ENCODE measurements around the gene PSMD6.

Gene PSMD6

DNA sequence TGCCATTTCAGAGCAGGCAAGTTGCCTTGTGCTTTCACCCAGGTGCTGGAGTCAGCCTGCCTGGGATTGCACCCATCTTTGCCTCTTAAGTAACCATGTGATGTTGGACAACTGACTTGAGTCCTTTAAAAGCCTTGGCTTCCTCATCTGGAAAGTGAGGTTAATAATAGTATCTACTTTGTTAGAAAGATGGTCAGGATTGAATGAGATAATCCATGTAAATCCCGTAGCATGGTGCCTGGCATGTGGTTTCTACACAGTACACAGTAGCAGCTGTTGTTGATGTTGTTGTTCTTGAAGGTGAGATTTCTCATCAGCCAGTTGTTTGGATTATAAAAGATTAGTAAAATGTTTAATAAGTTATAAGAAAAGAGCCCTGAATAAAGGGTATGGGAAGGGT is 48.8 kb downstream of the PSMD6 start:
- TF ChIP-seq, protein P1, sequence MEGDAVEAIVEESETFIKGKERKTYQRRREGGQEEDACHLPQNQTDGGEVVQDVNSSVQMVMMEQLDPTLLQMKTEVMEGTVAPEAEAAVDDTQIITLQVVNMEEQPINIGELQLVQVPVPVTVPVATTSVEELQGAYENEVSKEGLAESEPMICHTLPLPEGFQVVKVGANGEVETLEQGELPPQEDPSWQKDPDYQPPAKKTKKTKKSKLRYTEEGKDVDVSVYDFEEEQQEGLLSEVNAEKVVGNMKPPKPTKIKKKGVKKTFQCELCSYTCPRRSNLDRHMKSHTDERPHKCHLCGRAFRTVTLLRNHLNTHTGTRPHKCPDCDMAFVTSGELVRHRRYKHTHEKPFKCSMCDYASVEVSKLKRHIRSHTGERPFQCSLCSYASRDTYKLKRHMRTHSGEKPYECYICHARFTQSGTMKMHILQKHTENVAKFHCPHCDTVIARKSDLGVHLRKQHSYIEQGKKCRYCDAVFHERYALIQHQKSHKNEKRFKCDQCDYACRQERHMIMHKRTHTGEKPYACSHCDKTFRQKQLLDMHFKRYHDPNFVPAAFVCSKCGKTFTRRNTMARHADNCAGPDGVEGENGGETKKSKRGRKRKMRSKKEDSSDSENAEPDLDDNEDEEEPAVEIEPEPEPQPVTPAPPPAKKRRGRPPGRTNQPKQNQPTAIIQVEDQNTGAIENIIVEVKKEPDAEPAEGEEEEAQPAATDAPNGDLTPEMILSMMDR (conservative IDR thresholded peaks at IDR 0.05; ENCODE audit: low read length): no peak
- TF ChIP-seq EZH2phosphoT487 (IDR thresholded peaks at IDR 0.05; ENCODE audit: borderline replicate concordance): no peak
- Histone ChIP-seq H3K4me3 (ENCODE audit: low read length, poor library complexity, severe bottlenecking) (no peak overlapping the region), H3K9ac (ENCODE audit: low read depth, low read length, poor library complexity, severe bottlenecking) (no peak overlapping the region), H3K27me3 (ENCODE audit: insufficient read depth, low read length, poor library complexity, severe bottlenecking) (no peaks in the 10 kb centered on the region), H2AFZ (ENCODE audit: low read length) (no peak overlapping the region), H3K79me2 (ENCODE audit: insufficient read depth, low read length) (peaks cover 92% of the 10 kb centered on the region), H3F3A (ENCODE audit: low read depth) (no peaks in the 10 kb centered on the region), H3K4me1 (ENCODE audit: insufficient read depth, low read length, poor library complexity, severe bottlenecking) (peaks cover 59% of the 10 kb centered on the region), H3K36me3 (ENCODE audit: insufficient read depth, low read length) (peaks cover 11% of the 10 kb centered on the region; the same call in 1 of the 2 replicates), H4K20me1 (ENCODE audit: insufficient read depth, low read length, poor library complexity, severe bottlenecking) (peaks cover 87% of the 10 kb centered on the region), H3K9me3 (ENCODE audit: insufficient read depth, low read depth, low read length) (no peaks in the 10 kb centered on the region), H3K4me2 (ENCODE audit: low read depth, low read length, poor library complexity, severe bottlenecking) (no peak overlapping the region), H3K9me2 (replicated peaks; ENCODE audit: low read depth, low read length) (no peaks in the 10 kb centered on the region)

DNA sequence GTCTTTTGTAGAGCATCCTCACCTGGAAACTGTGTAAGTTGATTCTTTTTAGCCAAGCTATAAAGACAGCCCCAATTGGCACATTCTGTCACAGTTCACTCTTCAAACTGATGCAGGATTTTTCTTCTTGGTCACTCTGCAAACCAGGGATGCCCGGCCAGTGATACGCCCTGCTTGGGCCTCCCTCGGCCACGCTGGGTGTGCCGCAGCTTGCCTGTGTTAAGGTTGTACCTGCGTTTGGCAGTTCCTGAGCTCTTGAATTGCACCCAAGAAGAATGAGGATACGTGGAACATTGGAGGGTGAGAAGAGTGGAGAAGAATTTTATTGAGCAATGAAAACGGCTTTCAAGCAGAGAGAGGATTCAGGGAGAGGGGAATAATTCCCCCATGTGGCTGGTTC is 49.9 kb downstream of the PSMD6 start:
- Histone ChIP-seq H3K4me3 (ENCODE audit: low read length, poor library complexity, severe bottlenecking) (no peak overlapping the region), H3K9me2 (replicated peaks; ENCODE audit: low read depth, low read length) (no peaks in the 10 kb centered on the region), H3K27me3 (ENCODE audit: insufficient read depth, low read length, poor library complexity, severe bottlenecking) (no peaks in the 10 kb centered on the region), H4K20me1 (ENCODE audit: insufficient read depth, low read length, poor library complexity, severe bottlenecking) (peaks cover 86% of the 10 kb centered on the region), H3K36me3 (ENCODE audit: insufficient read depth, low read length) (peaks cover 11% of the 10 kb centered on the region; the same call in 1 of the 2 replicates), H3F3A (ENCODE audit: low read depth) (peaks cover 6% of the 10 kb centered on the region; the same call in 1 of the 2 replicates), H3K9ac (ENCODE audit: low read depth, low read length, poor library complexity, severe bottlenecking) (no peak overlapping the region), H3K4me1 (ENCODE audit: insufficient read depth, low read length, poor library complexity, severe bottlenecking) (peaks cover 59% of the 10 kb centered on the region), H3K79me2 (ENCODE audit: insufficient read depth, low read length) (peaks cover 96% of the 10 kb centered on the region), H2AFZ (ENCODE audit: low read length) (no peak overlapping the region), H3K9me3 (ENCODE audit: insufficient read depth, low read depth, low read length) (no peaks in the 10 kb centered on the region), H3K4me2 (ENCODE audit: low read depth, low read length, poor library complexity, severe bottlenecking) (peak overlapping the region; percentile 36)
- TF ChIP-seq, protein P1 (conservative IDR thresholded peaks at IDR 0.05; ENCODE audit: low read length): no peak
- no peak for TF ChIP-seq EZH2phosphoT487 (IDR thresholded peaks at IDR 0.05; ENCODE audit: borderline replicate concordance)

DNA sequence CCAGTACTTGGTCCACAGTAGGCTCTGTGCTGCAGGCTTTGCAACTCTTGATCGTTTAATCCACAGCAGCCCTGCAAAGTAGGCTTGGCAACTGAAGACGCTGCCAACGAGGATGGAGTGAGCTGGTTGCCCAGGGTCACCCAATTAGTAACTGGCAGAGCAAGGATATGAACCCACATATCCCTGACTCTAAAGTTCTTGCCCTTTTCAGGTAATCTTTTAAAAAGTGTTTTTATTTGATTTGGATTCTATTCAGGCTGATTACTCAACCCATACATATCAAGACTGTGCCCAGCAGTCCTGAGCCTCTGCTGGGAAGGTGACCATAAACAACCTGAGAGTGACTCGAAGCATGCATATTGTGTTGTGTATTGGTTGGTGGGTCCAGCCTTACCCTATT is 50.3 kb downstream of the PSMD6 start:
- Histone ChIP-seq H3K9ac (ENCODE audit: low read depth, low read length, poor library complexity, severe bottlenecking) (no peak overlapping the region), H3K9me2 (replicated peaks; ENCODE audit: low read depth, low read length) (no peaks in the 10 kb centered on the region), H3K36me3 (ENCODE audit: insufficient read depth, low read length) (peaks cover 11% of the 10 kb centered on the region; the same call in 1 of the 2 replicates), H3K79me2 (ENCODE audit: insufficient read depth, low read length) (peaks cover 92% of the 10 kb centered on the region), H3F3A (ENCODE audit: low read depth) (peaks cover 9% of the 10 kb centered on the region), H3K4me1 (ENCODE audit: insufficient read depth, low read length, poor library complexity, severe bottlenecking) (peaks cover 57% of the 10 kb centered on the region), H3K4me3 (ENCODE audit: low read length, poor library complexity, severe bottlenecking) (no peak overlapping the region), H3K27me3 (ENCODE audit: insufficient read depth, low read length, poor library complexity, severe bottlenecking) (no peaks in the 10 kb centered on the region), H3K4me2 (ENCODE audit: low read depth, low read length, poor library complexity, severe bottlenecking) (peak overlapping the region; percentile 36), H4K20me1 (ENCODE audit: insufficient read depth, low read length, poor library complexity, severe bottlenecking) (peaks cover 82% of the 10 kb centered on the region), H3K9me3 (ENCODE audit: insufficient read depth, low read depth, low read length) (no peaks in the 10 kb centered on the region), H2AFZ (ENCODE audit: low read length) (no peak overlapping the region)
- TF ChIP-seq, protein P1 (conservative IDR thresholded peaks at IDR 0.05; ENCODE audit: low read length): no peak
- no peak for TF ChIP-seq EZH2phosphoT487 (IDR thresholded peaks at IDR 0.05; ENCODE audit: borderline replicate concordance)
